Mucosa of gallbladder (tissue), 1 donor: ENCODE data around the gene DBX2. TPM values are rescaled to one million over a fixed set of nuclear protein-coding genes. Genes with fewer than 3 reads are reported as not detected.
"Not testable (repeated sequence)": the region's sequence is repeated elsewhere in the genome, so short reads cannot be mapped to it uniquely, and the experiment has no call there.

ENCODE experiments used
- DNase-seq: peaks from one replicate; pipeline ENCODE4 v3.0.0-alpha.2; 2020; ENCODE audit warnings: low spot score
- total RNA-seq: library from RNA; stranded (reverse); gene quantifications from one replicate; pipeline ENCODE4 v1.2.1, GENCODE V29; 2021
- donor health status: DM: no; HTN: no; CAD: no.

DBX2 gene
- total RNA-seq, 1 donor from 2014 or later, result not detected

- no peak for DNase-seq
Measured at GRCh38 chr12:45010059-45010458, 40.8 kb downstream of the DBX2 start.

GRCh38 chr12:45008211-45008610 is 42.7 kb downstream of the DBX2 start:
- DNase-seq, result no peak

DNA sequence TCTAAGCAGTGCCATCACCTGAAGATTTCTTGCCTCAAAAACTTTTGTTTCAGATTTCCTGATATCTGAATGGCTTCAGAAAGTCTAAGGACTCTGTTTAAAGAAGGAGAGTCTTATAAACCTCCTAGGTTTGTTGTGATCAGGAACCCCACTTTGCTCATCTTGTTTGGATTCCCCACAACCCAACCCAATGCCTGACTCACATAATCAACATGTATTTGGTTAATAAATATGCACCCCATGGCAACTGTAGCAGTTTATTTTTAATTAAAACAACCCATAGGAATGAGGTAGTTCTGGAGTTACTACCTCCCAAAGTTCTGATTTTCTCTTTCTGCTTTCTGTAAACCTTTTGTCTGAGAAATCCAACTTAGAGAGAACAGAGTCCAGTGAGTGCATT is 51.5 kb downstream of the DBX2 start:
- no peak for DNase-seq

GRCh38 chr12:44993161-44993560 is 57.7 kb downstream of the DBX2 start:
- no peak for DNase-seq

DNA sequence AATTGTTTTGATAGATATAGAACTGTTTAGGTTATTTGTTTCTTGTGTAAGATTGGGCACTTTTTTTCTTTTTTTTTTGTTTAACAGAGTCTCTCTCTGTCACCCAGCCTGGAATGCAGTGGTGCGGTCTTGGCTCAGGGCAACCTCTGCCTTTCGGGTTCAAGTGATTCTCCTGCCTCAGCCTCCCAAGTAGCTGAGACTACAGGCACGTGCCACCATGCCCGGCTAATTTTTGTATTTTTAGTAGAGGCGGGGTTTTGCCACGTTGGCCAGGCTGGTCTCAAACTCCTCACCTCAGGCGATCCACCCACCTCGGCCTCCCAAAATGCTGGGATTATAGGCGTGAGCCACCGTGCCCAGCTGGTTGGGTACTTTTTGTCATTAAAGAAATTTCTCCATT is 66.0 kb downstream of the DBX2 start:
- DNase-seq, result not testable (repeated sequence)

DNA sequence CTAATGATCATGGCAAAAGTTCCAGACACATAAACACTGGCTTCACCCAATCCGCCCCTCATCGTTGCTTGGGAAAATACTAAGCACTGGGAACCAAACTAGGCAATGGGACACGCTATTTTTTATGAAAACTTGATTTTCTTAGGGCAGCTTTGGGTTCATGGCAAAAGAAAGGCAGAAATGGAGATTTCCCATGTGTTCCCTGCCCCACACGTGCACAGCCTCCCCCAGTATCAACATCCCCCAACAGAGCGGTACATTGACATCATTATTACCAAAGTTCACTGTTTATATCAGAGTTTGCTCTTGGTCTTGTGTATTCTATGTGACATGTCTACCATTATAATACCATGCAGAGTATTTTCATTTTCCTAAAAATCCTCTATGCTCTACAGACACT is 71.0 kb downstream of the DBX2 start:
- DNase-seq, result no peak

DNA sequence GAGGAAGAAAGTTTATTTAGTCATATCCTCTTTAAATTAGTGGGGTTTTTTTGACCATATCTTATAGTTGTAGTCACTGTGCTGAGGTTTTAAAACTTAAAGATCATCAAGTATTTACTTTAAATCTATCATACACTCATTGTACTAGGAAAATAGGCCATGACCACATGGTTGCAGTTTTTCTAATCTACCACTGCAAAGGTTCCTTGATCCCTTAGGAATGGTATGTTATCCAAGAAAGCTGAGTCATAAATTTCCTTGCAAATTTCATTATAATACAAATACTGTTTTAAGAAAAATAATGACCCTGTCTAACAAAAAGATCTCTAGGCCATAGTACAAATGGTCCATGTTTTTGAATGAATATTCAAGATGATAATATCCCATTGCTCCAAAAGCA is 74.7 kb downstream of the DBX2 start:
- DNase-seq, result no peak

DNA sequence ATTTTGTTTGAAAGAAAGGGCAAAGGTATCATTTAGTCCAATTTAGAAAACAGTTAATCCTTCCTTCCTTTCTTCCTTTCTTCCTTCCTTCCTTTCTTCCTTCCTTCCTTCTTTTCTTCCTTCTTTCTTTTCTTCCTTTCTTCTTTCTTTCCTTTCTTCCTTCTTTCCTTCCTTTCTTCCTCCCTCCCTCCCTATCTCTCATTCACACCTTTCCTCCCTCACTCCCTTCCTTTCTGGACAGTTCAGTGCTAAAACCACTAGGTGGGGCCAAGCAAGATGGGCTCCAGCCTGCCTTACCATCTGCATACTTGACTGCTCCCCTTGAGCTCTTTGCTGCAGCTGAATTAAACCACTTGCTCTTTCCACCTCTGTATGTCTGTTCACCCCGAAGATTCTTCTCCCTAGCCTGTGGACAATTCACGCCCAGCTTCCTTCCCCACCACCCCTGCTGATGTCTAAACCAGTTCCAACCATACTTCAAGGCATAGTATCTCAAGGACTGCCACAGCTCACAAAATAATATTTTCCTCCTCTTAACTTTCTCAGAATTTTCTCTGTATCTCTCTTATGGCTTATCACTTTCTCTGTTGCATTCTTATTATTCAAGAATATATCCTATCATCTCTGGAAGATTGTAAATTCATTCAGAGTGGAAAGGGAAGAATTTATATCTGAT is 78.0 kb downstream of the DBX2 start:
- DNase-seq, result no peak

DNA sequence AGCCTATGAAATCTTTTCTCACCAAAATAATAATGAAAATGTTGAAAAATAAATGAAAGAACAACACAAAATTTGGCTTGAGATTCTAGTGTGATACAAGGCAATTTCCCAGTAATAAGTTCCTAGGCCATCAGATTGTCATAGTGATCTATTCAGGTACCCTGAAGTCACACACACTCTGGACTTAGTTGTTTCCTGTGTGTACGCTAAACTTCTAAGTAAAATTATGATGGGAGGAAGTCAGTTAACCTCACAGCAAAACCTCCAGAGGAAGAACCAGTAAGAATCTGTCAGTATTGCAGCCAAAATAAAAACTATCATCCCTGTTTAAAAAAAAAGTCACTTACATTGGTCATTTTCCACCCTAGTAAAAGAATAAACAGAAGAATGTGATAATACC is 81.9 kb downstream of the DBX2 start:
- no peak for DNase-seq

Other genes with a start within 250 kb of the DBX2 start
- 12.5 TPM for gene NELL2, start 174.8 kb downstream of the DBX2 start, total RNA-seq
- gene ANO6, start 165.0 kb upstream of the DBX2 start, total RNA-seq, result 91.4 TPM